HG03558 (cell line): Measurements from ENCODE around the gene AGBL1.

Experiments
- ATAC-seq: cut with Tn5 transposase; IDR thresholded peaks from one replicate; pipeline ENCODE4 v1.9.1; 2021; ENCODE audit warnings: moderate number of reproducible peaks; ENCODE audit not compliant: unreplicated experiment; ENCODE audit errors: extremely low read depth

Gene AGBL1

GRCh38 chr15:86756688-86757087 is 677.0 kb downstream of the AGBL1 start:
- ATAC-seq, result no peak

- no peak for ATAC-seq
These were observed 680.3 kb downstream of the AGBL1 start for GRCh38 chr15:86759800-86760523.

GRCh38 chr15:86762874-86763273 is 683.2 kb downstream of the AGBL1 start:
- no peak for ATAC-seq

DNA sequence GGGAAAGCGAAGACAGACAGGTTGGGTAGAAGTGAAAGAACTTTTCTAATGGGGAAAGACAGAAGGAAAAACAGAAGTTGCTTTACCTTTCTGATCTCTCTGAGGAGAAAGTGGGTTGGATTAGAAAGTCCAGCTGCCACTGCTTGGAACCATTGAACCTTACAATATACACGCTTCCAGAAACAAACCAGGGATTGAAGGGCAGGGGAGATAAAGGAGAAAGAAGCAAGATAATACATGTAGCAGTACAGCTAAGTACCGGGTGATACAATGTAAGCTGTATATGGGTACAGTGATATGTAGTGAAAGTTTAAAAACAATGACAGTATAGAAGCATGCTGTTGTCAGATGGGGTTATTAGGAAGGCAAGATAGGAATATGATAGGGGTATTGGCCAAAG is 684.4 kb downstream of the AGBL1 start:
- ATAC-seq, result no peak

GRCh38 chr15:86765281-86765680 is 685.6 kb downstream of the AGBL1 start:
- no peak for ATAC-seq

DNA sequence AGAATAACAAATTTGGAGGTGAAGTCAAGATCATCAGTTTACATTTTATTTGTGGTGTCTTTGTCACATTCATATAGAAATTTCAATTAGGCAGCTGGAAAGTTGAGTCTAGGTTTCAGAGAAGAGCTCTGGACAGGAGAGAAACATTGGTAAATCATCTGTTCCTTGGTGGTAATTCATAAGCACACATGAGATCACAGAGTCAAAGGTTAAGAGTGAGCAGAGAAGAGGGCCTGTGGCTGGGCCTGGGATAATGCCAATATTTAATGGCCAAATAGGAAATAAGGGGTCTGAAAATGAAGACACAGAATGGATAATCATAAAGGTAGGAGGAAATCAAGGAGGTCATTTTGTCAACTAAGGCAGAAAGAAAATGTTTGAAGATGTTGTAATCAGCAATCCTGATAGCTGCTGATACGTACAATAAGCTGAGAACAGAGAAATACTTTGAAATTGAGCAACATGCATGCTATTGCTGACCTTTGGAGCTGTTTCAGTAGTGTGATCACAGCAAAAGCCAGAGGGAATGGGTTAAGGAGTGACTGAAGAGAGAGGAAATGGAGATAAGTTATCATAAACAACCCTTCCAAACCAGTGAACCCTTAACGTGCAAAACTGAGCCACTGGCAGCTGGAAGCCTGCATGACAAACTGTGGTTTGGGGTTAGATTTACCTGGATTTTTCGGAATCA is 692.8 kb downstream of the AGBL1 start:
- ATAC-seq, result no peak

DNA sequence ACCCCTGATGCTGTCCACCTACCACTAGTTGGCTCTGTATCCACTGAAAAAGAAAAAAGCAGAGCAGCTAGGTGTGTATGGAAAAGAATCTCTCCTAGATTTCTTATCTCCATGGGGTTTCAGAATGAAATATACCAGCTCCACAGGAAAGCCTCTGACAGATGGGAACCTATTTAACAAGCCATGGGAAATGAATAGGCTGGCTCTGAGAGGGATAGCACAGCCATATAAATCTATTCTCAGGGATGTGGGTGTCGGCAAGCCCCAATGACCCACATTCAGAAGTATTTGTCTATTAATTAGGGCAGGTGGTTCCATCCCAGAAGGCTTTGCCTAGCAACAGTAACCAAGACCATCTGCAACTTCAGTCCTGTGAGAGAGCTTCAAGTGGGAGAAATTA is 694.1 kb downstream of the AGBL1 start:
- no peak for ATAC-seq

DNA sequence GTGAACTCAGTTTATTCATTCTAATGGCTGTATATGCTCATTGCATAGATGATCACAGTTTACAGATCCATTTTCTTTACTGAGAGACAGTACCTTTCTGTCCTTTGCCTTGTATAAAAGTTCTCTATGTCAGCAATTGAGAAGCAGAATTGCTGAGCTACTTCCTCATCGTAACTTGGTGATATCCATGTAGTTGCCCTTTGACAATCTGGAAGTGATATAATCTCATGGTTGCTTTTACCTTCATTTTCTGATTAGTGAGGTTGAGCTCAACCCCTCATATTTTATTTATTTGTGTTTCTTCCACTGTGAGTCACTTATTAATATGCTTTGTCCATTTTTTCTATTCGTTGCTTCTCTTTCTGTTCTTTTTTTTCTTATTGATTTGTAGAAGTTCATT is 696.5 kb downstream of the AGBL1 start:
- no peak for ATAC-seq

- no peak for ATAC-seq
These were observed 716.9 kb downstream of the AGBL1 start for GRCh38 chr15:86796521-86796920.

DNA sequence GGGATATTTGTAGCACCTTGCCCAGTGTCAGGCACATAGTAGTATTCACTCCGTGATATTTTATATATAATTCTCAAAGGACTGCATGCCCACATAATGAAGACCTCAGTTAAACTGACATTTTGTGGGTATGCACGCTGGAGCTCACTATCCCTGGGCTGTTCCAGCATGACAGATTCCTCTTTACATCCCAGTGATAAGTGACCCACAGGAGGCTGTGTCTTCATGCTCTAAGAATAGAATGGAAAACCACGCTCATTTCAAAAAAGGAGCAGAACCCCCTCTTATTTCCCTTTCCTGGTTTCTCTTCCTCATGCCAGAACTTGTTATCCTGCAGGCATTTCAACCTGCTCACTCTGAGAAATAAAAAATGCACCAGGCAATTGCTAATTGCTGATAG is 717.5 kb downstream of the AGBL1 start:
- ATAC-seq, result no peak

GRCh38 chr15:86799226-86799625 is 719.6 kb downstream of the AGBL1 start:
- ATAC-seq, result no peak

- ATAC-seq, result no peak
These were observed 722.6 kb downstream of the AGBL1 start for GRCh38 chr15:86802244-86802643.

GRCh38 chr15:86804406-86804805 is 724.7 kb downstream of the AGBL1 start:
- no peak for ATAC-seq

DNA sequence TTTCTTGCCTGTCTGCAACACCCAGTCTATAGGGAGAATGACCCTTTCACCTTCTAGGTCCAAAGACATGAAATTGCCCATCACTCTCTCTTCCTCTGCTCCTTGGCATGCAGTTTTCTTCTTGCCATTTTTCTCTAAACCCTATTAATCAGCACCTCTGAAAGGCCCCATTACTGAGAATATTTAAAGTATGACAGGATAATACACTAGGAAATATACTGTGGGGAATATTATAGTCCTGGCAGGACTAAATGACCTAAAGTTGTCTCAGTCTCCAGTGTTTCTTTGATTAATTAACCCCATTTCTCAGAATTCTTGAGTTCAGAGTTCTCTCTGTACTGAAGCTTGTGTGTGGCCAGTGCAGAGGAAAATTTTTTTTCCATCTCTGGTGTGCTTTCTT is 730.7 kb downstream of the AGBL1 start:
- ATAC-seq, result no peak

- no peak for ATAC-seq
These were observed 734.2 kb downstream of the AGBL1 start for GRCh38 chr15:86813892-86814291.

DNA sequence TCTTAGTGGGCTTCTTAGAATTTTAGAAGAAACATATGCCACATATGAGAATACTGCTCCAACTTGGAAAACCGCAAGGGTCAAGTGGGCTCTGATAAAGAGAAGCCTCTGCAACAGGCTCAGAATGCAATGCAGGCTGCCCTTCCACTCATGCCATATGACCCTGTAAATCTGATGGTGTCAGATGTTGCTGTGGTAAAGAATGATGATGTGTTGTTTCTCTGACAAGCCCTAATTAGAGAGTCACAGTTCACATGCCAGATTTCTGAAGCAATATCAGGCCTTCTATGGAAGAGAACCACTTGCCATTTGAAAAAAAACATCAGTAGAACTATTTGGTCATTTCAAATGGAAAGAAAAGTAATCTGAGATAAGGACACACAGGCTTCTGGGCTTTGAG is 749.6 kb downstream of the AGBL1 start:
- ATAC-seq, result no peak

DNA sequence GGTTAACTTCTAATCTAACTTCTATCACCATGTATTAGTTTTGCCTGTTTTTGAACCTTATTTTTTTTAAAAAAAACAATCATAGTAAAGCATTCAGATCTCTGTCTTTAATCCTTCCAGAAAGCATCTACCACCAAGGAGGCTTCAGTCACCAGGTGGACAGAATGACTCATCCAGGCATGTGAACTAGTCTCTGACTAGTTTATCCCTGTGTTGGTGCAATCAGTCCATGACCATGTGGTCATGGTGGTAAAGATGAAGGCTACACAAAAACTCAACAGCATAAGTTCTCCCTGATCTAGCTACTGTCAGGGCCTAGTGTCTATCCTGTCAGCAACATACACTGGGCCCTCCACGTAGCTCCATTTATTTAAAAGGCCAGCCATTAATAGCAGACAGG is 750.6 kb downstream of the AGBL1 start:
- no peak for ATAC-seq

DNA sequence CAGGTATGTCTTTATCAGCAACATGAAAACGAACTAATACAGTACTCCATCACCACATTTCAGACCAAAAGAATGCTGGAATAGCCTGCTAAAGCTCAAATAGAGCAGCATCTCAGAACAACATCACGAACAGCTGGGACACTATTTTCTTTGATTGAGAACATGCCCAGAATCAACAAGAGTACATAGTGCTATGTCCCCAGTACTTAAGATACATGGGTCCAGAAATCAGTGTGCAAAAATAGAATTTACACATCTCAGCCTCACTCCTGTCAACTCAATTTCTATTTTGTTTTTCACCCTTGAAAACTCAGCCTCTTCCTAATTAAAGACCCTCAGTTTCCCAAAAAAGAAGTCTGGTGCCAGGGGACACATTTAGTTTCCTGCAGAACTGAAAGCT is 753.9 kb downstream of the AGBL1 start:
- no peak for ATAC-seq

DNA sequence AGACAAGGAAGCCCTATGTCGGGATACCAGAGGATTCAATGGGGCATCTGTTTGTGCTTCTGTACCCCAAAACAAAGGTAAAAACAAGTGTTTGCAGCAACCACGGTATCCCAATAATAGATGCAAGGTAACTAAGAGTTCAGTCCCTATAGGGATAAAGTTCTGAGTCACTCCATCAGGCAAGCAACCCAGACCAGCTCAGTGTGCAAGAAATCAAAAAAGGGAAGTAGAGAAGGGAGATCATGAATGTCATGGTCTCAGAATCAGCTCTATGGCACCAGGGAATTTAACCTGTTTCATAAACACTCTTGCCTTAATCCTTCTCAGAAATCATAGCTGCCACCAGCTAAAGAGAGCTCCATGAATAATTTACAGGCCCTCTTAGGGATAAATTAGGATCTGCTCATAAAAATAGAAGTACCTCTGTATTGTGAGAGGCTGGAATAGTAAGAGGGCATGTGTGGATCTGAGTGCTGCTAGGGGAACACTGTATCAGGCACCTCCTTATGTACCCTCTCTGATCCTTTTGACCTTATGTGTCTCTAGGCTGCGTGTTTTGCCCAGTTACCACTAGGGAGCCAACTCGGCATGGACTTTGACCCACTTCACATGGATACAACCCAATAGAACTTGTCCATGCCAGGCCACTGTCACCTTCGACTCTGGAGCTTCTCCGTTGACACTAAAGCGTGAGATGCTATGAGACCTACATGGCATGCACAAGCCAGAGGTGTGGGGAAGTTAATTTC is 754.6 kb downstream of the AGBL1 start:
- ATAC-seq, result no peak

DNA sequence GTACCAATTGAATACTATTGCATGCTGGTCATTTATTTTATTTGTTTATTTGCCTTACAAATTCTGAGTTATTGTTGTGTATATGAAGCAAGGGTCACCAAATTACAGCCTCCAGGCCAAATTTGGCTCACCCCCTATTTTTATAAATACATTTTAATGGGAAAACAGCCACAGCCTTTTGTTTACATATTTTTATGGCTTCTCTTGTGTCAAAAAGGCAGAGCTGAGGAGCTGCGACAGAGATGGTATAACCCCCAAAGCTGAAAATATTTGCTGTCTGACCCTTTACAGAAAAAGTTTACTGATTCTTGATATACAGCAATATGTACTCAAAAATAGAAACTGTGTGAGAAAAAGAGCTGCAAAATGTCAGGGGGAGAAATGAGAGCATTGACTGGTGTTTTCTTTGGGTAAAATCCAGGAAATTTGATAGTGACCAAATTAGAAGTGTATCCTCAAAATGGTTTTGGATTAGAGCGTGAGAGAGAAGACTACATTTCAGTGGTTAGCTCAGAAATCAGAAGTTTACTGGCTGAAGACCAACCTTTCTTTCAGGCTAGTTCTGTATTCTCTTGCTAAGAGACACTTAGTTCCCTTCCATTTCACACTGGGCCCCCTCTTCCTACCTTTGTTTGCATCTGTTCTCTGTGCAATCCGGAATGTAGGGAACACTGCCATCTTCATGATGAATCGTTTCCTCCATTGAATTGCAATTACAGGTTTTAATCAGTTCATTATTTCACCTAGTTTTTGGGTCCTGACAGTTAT is 757.8 kb downstream of the AGBL1 start:
- no peak for ATAC-seq

DNA sequence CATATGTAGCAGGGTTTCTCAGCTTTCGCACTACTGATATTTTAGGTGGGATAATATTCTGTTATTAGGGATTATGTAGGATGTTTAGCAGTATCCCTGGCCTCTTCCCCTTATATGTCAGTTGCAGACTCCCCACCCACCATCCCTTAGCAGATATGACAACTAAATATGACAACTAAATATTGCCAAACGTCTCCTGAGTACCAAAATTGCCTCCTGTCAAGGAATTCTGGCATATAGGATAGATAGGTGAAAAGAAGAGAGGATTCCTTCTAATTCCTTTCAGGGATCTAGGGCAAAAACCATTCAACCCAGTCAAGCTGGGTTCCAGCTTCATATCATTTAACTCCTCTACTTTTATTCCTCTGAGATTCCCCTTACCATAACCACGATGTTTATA is 759.8 kb downstream of the AGBL1 start:
- ATAC-seq, result no peak
